GM18520 (cell line): ENCODE measurements around the gene FAM135A.
"Not testable (repeated sequence)": the region's sequence is repeated elsewhere in the genome, so short reads cannot be mapped to it uniquely, and the experiment has no call there.

Source experiments
- ATAC-seq: cut with Tn5 transposase; IDR thresholded peaks from one replicate; pipeline ENCODE4 v1.9.1; 2021; ENCODE audit not compliant: unreplicated experiment

FAM135A gene

GRCh38 chr6:70609181-70609580 lies 195.9 kb downstream of the FAM135A start:
- not testable (repeated sequence) for ATAC-seq
